GM18870 (cell line): ENCODE measurements around the gene PROM2.

Experiments used
- ATAC-seq: cut with Tn5 transposase; IDR thresholded peaks from one replicate; pipeline ENCODE4 v1.9.1; 2021; ENCODE audit warnings: moderate library complexity; ENCODE audit not compliant: unreplicated experiment

PROM2 gene

DNA sequence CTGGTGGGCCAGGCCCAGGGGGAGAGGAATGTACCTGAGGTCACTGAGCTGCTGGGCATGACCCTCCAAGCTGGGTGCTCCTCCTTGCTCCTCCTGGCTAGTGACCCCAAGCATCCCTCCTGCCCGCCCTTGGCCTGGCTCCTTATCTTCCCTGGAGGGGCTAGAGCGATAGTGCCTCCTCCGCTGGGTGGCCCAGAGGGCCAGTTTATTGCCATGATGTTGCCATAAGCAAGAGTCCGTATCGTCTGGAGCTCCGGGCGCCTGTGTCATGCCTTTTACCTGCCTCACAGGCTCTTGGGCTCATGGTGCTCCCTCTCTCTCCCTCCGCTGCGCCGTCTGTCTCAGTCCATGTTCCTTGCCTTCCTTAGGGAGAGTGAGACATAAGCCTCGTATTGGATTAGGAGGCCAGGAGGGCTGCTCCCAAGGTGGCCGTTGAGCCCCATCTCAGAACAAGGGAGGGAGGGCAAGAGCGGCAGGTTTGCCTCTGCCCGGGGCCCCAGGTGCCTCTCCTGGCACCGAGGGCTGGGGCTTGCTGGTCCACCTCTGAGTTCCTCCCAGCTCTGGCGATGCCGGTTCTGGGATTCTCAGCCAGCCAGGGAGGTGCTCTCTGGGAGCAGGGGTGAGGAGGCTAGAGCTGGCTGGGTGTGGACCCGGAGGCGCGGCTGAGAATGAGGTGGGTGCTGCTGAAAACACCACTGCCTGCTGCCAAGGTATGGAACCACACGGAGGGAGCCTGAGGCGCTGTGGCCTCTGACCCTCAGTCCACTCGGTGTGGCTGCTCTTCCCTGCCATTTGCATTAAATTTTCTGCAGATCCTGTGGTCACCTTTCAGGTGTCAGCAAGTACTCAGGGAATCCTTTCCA is 45.5 kb downstream of the PROM2 start:
- no peak for ATAC-seq

DNA sequence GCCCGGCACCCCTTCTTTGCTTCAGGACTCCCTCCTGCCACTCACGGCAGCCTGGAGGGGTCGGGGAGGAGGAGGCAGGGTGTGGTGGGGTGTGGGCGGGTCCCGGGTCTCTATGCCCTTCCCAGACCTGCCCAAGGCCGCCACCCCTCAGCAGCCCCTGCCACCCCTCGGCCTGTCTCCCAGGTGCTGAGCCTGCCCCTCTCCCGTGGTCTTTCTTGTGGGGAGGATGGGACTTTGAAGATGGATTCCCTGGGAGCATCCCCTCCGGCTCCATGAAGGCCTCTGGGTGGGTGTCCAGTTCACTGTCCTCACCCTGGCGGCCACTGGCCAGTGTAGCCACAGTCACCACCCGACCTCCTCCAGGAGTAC is 46.1 kb downstream of the PROM2 start:
- ATAC-seq: no peak

DNA sequence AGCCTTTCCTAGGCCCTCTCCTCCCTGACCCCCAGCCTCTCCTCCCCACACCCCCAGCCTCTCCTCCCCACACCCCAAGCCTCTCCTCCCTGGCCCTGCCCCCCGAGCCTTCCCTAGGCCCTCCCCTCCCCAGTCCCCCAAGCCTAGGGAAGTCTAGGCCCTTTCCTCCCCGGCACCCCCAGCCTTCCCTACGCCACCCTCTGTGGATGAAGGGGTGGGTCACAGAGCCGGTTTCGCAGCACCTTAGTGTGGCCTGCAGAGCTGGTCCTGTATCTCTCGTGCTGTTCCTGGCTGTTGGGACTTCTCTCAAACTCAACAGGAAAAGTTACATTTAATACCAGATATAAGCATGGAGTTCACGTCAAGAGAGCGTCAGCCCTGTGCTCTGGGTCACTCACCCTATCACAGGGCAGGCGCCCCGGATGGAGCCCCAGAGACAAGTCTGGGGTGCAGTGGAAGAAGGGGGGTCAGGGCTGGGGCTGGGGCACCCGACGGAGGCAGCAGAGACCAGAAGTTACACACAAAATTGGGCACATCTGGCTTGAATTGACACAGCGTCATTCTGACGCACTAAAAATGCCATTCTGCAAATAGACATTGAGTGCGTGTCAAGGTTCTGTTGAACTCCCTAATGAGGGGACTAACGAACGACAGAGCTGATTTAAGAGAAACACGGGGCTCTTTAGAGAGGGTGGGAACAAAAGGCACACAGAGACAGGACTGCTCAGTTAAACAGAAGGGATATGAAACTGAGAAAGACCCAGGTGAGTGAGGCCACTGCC is 46.9 kb downstream of the PROM2 start:
- no peak for ATAC-seq

DNA sequence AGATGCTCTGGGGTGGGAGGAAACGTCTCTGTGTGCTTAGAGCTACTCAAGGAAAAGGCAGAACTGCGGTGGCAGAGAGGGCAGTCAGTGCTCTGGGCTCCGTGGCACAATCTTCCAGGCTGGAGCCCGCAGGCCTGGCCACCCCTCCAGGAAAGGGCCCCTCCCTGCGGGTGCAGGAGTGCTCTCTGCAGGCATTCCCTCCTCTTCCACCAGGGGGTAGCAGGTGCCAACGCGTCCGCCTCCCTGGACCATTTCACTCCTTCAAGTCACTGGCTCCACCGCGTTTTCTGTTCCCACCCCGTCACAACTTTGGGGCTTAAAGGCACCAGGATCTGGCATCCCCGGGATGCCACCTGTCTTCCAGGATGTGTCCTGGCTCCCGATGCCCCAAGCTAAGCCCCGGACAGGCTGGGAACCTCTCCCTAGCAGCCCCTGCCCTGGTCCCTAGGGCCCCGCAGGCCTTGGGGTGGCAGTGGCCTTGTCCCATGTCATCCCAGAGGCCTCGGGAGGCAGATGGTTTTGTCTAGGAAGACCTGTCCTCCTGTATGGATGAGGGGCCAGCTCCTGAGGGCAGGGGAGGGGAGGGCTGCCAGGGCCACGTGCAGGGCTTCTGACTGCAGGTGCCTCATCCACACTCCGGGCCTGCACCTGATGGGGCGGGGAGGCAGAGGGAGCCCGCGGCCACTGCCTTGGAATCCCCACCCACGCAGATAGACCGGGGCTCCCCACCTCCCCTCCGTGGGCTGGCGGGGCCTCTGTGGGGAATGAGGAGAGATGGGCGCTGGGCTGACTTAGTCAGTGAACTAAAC is 49.3 kb downstream of the PROM2 start:
- no peak for ATAC-seq

DNA sequence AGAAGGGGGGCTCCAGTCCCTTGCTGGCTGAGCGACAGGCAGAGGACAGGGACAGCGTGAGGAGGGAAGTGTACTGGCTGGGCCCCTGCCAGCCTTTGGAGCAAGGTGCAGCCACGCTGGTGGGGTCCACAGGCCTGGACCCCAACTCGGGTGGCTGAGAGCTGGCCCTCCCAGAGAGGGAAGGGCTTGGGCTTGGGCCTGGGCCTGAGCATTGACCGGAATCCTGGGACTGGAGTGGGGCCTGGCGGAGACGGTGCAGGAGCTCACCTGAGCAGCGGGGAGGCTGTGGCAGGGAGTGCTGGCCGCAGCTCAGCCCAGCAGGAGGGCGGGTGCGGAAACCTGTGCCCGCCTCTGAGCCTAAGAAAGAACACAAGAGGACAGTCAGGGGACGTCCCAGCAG is 50.8 kb downstream of the PROM2 start:
- no peak for ATAC-seq

DNA sequence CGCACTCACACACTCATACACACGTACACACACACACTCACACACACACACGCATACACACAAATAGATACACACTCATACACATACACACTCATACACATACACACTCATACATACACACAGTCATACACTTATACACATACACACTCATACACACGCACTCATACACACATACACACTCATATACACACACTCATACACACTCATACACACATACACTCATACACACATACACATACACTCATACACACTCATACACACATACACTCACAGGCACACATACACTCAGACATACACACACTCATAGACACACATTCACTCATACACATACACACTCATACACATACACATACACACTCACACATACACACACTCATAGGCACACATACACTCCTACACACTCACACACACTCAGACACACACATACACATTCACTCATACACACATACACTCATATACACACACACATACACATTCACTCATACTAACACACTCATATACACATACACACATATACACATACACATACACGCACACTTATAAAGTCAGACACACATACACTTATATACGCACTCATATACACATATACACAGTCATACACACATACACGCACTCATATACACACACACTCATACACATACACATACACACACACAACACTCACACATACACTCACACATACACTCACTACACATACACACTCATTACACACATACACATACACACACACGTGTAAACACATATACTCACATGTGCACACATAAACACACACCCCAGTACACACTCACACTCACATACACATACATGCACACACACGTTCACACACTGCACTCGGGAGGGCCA is 51.6 kb downstream of the PROM2 start:
- no peak for ATAC-seq

DNA sequence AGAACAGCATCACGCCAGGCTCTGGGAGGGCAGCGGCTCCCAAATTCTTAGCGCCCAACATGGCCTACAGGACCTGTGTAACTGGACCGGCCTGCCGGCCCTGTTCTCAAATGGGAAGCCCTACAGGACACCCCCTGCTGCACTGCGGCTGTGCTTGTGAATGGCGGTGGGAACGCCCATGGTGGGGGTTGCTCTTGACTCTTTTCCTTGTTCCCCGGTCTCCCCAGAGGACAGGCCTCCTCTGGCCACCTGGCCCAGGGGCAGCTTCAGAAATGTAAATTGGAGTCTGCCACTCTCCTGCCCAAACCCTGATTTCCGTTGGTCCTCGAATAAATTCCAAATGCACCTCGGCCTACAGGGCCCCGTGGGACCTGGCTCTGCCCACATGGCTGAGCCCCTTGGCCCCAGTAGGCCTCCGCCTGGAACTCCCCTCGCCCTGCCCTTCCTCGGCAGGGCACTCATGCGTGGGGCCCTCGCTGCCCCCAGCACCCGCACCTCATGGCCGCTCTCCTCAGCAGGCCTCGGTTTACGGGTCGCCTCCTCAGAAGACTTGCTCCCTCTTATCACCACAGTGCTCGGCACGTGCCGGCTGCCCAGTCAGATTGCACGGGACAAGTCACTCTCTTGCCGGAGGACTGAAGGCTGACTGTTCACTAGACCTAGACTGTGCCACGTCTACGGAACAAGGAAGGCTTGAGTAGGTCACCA is 52.3 kb downstream of the PROM2 start:
- ATAC-seq: no peak

DNA sequence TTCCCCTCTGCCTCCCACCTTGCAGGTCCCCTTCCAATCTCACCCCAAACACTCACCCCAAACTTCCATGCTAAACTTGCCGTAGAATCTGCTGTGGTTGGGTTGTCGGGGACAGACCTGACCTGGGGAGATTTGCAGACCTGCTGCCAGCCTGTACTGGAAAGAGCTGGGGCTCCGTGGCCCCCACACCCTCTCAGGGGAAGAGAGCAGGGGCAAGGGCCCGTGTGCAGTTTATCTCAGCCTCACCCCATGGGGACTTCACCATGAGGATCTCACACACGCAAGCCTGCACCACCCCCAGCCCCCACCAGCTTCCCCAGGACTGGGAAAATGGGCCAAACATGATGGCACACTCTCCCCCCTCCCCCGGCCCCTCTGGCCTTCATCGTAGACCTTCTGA is 53.6 kb downstream of the PROM2 start:
- ATAC-seq: no peak

DNA sequence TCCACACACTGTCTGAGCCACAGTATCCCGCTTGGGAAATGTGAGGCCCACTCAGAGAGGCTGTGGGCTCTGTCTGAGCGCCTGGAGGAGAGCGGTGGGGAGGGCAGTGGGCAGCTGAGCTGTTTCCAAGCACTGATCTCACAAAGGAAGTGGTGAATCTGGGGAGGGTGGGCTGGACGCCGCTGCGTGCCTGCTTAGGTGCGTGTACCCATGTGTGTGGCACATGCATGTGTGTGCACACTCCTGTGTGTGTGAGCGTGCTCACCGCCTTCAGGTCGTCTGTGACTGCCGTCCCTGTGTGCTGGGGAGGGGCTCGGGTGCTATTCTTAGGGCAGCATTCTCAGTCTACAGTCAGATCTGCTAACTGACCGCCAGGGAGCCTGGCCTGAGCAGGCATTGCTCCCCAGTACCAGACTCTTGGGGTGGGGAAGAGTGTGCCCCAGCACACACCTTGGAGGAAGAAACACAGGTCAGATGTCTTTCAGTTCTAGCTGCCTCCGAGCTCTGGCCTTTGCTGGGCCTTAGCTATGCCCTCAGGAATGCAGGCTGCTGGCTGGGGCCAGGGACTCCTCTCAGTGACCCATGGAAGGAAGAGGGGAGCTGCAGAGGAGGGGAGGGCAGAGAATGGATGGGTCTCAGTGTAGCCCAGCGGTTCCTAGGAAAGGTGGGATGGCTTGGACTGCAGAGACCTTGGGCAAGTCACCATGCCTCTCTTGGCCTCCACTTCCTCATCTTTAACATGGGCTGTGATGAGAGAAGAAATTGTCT is 54.3 kb downstream of the PROM2 start:
- no peak for ATAC-seq

DNA sequence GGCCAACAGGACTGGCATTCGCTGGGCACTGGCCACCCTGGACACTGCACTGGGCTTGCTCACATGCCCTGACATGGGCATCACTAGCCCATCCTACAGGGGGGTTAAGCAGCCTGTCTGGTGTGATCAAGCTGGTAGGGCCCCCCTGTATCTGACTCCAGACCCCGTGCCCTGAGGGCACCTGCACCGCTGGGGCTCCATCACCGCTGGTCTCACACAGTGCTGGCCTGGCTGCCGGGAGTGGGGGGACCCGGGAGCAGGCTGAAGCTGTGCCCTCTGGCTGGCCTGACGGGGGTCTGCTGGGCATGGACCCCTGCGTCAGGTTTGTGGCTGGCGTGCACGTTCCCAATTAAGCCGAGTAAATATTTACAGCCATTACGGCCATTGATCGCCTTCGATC is 55.2 kb downstream of the PROM2 start:
- ATAC-seq: no peak

DNA sequence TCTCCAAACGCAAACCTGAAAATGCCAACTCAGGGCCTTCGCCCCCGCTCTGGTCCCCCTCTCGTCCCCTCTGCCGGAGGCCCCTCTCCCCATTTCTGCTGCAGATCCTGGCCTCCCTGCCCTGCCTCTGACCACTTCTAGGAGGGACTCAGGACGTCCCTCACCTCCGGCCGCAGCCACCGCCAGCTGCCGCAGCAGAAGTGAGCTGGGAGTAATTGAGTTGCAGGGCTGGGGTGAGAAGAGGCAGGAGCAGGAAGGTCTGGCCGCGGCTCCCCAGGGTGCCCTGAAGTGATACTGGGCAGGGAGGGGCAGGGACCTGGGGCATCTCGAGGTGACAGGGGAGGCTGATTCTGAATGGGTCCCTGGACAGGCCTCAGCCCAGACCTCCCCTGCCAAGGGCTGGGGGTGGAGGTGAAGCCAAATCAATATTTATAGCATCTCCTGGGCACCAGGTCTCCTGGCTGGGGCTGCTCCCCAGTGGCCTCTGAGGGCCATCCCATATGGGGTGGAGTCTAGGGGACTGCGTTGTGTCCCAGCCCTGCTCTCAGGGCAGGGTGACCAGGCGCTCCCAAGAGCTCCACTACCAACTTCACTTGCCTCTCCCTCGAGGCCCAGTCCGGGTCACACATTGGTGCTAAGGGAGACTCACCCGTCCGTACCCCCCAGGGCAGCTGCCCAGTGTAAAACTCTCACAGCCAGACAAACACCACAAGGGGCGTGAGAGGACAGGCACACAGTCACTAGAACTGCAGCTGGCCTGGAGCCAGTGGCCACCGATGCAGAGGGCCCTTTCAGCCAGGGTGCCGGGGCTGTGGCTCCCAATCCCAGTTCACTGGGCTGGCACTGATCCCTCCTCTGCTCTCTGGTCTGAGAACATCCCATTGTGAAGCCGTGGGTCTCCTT is 55.9 kb downstream of the PROM2 start:
- ATAC-seq: no peak

DNA sequence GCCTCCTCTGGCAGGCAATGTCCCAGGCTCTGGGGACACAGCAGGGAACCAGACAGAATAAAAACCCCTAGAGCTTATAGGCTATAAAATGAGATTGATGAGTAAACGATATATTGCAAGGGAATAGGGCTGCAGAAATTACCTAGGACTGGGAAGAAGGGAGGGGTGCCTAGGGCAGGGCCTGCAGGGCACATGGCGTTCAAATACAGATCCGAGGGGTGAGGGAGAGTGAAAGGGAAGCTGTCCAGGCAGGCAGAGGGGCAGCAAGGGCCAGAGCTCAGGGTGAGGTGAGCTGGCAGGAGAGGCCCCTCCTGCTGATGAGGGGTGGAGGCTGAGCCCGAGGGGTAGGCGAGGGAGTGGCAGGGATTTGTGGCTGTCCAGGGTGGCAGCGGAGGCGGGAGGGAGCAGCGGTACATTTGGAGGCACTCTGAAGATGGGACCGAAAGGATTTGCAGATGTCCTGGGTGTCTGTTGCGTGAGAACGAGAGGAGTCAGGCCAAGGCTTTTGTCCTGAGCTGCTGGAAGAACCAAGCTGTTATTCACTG is 56.6 kb downstream of the PROM2 start:
- no peak for ATAC-seq

DNA sequence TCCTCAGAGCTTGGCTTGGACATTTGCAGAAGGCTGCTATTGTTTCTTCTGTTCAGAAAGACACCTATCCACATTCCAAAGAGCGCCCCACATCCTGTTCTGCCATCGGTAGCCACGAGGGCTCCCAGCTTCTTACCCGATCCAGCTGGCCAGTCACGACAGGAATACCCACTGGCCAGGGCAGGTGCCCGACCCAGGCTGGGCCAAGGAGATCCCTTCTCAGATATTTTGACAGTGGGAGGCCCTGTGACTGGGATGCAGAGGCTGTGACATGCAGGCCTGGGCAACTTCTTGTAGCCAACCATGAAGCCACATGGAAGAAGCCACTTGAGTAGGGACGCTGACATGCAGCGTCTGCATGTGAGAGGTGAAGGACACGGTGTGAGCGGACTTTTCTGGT is 57.4 kb downstream of the PROM2 start:
- no peak for ATAC-seq

DNA sequence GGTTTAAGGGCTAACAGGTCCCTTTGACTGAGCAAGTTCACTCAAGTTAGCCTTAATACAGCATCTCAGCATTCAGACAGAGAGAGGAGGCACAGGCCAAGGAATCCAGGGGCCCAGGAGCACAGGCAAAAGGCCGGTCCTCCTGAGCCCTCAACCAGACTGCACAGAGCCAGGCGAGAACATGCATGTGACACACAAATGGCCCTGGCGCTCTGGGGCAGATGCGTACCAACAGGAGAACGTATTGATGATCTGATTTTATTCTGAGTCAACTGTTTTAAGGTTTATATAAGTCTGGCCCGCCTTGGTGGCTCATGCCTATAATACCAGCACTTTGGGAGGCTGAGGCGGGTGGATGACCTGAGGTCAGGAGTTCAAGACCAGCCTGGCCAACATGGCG is 57.8 kb downstream of the PROM2 start:
- ATAC-seq: no peak

DNA sequence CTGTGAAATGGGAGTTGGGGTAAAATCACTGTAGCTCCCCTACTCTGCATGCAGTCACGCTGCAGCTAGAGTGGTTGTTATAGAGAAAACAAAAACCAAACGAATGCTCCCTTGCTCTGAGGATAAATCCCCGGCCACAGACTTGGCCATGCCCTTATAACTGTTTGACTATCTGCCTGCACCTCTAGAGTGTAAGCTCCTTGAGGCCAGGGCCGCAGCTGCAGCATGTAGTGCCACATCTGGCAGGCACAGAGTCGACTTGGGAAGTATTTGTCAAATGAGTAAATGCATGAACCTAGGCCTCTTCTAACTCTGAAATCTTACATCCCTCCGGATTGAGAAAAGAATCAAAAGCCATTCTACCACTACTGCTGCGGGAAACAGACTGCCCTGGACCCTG is 58.8 kb downstream of the PROM2 start:
- no peak for ATAC-seq

DNA sequence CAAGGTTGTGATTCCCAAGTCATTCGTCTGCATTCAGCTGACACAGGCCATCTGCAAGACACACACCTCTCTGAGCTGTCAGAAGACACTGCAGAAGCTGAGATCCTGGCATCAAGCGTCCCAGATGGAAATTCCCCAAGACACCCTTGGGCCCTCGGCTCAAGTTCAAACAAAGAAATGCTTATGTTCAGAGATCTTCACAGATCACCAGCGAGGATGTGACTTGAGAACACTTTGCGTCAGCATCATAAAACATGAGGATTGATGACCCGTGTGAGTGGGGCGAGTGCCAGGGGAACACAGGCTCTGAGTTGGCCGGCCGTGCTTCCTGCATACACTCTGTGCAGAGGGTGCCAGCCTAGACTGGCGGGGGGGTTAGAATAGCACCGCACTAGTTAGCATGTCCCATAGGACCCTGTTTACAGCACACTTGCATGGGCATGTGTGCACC is 59.7 kb downstream of the PROM2 start:
- ATAC-seq: no peak

DNA sequence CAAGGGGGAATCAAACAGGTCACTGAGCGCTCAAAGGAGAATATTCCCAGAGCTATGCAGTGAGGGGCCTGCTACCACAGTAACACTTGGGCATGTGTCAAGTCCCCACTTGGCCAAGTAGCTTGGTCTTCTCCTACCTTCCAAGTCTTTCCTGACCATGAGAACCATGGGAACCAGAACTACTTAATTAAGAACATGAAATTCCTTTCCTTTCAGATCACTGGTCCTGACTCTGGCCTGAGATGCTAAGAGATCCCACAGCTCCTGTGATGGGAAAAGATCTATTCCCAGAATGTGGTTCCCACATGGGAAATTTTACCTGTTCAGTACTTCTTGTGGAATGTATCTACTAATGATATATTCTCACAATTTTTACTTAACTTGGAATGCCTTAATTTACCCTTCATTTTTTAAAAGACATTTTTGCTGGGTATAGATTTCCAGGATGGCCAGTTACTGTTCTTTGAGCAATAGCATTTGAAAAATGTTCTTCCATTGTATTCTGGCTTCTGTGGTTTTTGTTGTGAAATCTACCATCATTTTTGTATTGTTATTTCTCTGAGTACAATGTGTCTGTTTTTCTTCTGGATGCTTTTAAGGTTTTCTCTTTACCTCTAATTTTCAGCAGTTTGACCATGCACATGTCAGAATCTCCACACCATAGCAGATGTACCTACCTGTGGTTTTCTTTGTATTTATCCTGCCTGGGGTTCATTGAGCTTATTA is 60.8 kb downstream of the PROM2 start:
- no peak for ATAC-seq
